ENCODE results near the gene FAM89B.

The FAM89B gene

DNA sequence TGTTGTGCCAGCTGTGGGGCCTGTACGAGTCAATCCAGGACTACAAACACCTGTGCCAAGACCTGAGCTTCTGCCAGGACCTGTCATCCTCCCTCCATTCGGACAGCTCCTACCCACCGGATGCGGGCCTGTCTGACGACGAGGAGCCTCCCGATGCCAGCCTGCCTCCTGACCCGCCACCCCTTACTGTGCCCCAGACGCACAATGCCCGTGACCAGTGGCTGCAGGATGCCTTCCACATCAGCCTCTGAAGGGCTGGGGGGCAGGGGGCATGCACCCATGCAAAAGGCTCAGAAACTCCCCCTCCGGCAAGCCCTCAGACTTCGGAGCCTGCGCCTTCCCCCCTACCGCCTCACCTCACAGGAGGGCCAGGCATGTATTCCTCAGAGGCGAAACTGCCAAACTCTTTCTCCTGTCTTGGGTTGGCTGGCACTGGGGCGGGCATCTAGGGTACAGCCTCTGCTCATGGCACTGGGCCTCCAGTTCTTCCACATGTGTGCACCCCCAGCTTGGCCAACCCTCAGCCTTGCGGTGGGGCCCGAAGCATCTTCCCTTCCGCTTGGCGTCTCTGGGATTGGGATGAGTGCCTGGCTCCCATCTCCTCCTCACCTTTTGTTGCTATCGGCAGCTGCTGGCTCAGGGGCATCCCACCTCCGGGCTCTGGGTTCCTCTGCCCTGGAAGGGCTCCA lies 1.2 kb downstream of the FAM89B start:
- no peak for DNase-seq (ENCODE audit: low read depth)

DNA sequence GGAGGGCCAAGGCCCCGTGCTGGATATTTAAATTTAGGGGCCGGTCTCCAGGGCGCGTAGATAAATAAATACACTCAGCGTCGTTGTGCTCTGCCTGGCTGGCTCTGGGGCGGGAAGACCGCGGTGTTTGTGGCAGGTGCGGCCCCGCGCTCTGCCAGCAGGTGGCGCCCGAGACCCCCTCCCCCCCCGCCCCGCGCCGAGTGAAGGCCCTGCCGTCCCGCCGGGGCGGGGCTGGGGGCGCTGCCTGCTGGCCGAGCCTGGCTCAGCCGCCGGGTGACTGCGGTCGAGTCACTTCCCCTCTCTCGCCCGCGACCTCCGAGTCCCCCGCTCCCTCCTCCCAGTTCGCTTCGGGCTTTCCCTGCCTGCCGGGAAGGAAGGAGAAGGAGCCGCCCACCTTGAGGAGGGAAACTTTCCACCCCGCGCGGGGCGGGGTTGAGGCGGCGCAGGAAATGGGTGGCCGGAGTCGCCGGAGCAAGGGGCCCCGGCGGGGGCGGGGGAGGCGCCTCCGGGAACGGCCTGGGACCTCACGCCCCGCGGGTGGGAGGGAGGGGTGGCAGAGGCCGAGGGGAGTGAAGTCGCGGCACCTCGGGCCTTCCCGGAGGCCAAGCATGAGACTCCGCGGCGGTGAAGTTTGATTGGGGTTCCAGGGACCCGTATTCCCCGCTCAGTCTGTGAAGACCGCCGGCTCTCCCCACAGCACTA lies 1.9 kb downstream of the FAM89B start:
- peak; percentile 94 for DNase-seq (ENCODE audit: low read depth)

DNA sequence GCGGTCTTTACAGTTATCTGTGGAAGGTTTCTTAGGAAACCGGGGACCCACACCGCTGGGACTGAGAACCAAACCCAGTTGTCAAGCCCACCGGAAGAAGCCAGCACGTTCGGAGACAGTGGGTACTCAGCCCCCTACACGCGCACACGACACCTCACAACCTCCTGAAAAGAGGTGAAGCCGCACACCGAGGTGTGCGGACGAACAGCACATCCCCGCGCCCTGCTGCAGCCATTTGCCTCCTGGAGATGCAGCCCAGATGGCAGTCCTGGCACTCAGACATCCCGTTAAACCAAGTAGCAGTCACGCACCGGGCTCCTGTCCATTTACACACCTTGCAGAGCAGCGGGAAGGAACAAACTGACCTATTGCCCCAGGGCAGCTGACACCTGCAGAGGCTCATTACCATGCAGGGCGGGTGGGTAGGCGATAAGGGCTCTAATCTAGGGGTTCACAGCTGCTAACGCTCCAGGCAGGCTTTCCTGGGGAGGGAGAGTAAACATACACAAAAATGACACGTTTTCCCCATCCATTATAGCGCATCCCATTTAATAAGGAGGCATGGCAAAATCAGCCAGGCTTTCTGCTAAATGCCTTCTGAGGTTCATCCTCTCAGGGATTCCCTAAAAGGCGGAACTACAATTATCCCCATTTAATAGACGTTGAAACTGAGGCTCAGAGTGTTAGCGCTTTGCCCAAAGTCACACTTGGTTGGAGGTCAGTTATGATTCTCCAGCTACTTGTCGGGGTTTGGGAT lies 2.7 kb downstream of the FAM89B start:
- no peak for DNase-seq (ENCODE audit: low read depth)

DNA sequence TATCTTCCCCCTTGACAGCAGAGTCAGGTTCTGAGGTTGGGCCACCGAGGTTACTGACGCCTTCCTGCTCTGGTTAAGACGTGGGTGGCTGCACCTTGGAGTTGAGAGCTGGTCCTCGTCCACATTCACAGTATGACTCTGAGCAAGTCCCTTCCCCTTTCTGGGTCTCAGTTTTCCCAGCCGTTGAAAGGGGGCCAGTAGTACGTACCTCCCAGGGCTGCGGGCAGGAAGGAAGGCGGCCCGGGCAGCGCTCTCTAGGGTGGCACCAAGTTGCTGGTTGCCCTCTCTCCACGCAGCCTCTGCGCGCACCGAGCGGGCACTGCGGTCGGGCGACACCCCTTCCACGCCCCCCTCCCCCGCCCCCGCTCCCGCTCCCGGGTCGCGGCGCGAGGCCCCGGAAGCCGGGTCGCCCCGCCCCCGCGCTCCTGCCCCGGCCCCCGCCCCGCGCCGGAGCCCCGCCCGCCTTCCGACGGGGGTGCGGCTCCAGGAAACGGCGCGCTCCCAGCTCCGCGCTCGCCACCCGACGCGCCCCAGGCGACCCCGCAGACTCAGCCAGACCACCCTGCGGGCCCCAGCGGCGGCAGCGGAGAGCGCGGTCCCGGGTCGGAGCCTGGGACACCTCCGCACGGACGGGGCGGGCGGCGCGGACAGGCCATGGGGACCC lies 3.4 kb downstream of the FAM89B start, which contains the start of gene EHBP1L1:
EHBP1L1 (plus strand) TSS at position 486 of the 664 bp plus-strand sequence. CDS start 250 bp downstream, outside the sequence.
- peak; percentile 74 for DNase-seq (ENCODE audit: low read depth)

DNA sequence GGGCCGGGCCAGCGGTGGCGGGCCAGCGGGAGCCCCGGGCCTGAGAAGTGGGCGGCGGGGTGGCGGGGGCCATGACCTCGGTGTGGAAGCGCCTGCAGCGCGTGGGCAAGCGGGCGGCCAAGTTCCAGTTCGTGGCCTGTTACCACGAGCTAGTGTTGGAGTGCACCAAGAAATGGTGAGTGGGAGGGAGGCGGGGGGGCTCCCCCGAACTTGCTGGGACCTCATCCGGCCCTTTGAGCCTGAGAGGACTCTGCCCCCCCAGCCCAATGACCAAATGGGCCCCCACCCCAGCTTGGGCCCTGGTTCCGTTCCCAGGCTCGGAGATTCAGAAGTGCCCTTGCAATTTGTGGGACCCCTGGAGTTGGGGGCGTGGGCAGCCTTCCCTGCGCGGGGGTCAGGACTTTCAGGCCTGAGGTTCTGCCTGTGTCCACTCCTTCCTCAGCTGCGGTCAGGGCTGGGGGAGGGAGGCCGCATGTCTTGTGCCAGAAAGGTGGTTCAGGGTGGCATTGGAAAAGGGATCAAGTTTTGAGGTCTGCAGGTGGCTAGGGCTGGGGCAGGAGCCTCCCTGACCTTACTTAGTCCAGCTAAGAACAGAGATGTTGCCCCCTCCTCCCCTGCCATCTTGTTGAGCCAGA lies 4.0 kb downstream of the FAM89B start:
- no peak for DNase-seq (ENCODE audit: low read depth)

DNA sequence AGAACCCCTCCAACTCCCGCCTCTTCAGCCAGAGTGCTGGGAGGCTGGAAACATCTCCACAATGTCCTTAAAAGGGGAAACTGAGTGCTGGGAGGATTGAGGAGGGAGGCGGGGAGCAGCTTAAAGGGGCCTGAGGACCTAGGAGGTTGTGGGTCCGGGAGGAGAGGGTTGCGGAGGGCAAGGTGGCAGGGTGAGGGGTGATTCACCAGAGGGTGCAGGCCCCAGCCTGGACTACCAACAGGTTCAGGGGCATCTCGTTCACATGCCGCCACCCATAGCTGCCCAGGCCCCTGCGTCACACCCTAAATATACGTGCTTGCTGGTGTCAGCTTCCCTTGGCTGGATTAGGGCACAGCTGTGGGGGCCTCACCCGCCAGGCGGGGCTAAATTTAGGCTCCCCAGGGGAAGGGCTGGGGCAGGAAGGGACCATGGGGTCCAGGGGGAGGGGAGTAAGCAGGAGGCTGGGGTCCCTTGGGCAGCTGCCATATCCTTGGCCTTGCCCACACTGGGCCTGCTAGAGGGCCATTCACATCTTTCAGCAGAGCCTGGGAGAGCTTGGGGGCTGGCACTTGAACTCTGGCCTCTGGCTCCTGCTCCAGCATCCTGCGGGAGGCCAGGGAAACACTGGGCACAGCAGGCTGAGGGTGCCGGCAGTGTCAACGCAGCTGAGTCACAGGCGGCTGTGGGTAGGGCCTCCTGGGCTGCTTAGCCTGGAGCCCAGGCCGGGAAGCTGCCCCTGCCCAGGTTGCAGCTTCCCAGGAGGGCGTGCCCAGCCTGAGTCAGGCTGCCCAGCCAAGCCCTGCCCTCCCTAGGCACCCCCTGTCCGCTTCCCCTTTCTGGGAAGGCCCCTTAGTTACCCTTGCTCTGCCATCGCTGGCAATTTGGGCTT lies 4.8 kb downstream of the FAM89B start:
- DNase-seq (ENCODE audit: low read depth) = no peak

DNA sequence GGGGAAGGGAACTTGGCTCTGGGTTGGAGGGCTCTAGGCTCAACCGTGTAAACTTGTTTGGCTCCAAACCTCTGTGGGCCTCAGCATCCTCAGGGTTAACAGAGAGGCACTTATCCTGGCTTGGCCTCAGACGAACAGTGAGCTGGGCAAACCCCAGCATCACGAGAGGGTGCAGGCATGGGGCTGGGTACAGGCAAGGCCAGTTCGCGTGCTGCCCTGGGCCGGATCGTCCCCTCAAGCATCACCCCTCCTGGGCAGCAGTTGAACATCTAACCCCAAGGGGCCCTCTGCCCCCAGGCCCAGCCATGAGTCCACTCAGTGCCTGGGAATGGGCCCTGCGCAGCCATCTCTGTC lies 5.4 kb downstream of the FAM89B start:
- no peak for DNase-seq (ENCODE audit: low read depth)

DNA sequence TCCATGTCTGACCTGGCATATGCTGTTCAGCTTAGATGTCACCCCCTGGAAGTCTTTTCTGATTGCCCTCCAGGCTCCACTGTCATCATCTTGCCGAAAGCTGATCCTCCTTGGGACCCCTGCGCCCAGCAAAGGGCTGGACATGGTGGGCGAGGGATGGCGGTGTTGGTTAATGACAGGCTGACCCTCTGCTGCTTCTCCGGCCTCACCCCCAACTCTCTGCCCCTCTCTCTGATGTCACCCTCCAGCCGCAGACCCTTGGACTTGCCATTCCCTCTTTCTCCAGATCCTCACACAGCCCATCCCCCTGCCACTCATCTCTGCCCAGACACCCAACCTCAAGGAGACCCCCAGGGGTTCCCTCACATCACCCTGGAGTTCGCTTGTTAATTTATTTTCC lies 5.8 kb downstream of the FAM89B start:
- no peak for DNase-seq (ENCODE audit: low read depth)

DNA sequence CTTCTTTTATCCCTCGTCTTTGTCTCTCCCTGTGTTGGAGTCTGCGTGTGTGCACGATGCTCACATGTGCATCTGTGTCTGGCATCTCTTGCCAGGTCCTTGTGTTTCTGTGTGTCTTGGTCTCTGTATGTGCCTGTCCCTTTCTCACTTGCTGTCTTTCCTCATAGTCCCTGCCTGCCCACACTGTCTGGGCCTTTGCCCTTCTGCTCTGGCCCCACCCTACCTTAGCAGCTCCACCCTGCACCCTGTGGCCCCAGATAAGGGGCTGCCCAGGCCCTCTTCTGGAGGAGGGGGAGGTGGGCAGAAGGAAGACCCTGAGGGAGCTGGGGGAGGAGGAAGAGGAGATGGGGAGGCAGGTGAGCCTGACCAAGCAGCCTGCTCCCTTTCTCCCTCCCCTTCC lies 6.3 kb downstream of the FAM89B start:
- no peak for DNase-seq (ENCODE audit: low read depth)

DNA sequence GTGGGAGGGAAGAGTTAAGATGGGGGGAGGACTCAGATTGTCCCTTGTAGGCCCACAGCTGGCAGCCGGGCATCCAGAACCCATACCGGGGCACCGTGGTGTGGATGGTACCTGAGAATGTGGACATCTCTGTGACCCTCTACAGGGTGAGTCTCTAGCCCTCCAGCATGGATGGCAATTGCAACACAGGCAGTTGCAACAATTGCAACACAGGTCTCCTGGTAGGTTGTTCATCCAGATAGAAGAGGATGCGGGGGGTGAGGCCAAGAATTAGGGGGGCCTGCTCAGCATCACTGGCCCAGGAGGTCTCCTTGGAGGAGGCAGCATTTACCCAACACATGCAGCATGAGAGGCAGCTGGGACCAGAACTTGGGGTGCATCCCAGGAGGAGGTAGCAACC lies 7.0 kb downstream of the FAM89B start:
- no peak for DNase-seq (ENCODE audit: low read depth)

DNA sequence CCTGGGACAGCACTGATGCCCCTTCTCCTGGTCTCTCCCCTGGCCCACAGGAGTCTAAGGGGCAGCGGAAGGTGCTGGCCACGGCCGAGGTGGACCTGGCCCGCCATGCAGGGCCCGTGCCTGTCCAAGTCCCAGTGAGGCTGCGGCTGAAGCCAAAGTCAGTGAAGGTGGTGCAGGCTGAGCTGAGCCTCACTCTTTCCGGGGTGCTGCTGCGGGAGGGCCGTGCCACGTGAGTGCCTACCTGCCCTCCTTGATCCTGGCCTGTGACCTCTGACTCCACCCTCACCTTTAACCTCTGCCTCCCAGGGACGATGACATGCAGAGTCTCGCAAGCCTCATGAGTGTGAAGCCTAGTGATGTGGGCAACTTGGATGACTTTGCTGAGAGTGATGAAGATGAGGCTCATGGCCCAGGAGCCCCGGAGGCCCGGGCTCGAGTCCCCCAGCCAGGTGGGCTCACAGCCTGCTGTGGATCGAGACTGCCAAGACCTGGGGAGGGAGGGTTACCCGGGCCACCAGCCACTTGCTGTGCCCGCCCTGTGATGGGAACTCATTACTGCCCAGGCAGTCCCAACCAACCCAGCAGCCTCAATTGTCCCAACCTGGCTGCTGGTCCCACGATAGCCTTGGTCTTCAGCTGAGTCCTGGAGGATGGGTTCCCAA lies 7.8 kb downstream of the FAM89B start:
- no peak for DNase-seq (ENCODE audit: low read depth)

DNA sequence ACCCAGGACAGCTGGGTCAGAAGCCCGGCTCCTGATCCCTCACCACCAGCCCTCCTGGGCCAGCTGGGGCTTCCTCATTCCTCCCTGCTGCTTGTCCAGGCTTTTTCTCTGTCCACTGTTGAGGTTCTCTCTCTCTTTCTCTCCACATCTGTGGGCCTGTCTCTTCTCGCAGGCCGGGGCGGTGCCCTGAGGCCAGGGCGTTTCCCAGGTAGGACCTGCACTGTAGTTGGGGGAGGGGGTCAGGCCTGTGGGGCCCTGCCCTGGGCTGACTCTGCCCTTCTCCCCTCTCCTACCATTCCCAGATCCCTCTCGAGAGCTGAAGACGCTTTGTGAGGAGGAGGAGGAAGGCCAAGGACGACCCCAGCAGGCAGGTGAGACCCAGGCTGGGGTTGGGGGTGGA lies 8.4 kb downstream of the FAM89B start:
- no peak for DNase-seq (ENCODE audit: low read depth)

DNA sequence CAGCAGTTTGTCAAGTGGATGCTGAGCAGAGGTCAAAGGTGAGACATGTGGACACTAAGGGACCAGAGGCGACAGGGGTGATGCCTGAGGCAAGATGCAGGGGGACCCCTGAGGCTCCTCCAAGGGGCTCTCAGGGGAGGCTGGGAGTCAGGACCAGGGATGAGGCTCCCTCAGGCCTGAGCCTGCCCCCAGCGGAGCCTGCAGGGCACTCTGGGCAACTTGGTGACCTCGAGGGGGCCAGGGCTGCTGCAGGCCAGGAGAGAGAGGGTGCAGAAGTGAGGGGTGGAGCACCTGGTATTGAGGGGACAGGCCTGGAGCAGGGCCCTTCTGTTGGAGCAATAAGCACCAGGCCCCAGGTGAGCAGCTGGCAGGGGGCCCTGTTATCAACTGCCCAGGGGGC lies 9.6 kb downstream of the FAM89B start:
- DNase-seq (ENCODE audit: low read depth) = no peak

DNA sequence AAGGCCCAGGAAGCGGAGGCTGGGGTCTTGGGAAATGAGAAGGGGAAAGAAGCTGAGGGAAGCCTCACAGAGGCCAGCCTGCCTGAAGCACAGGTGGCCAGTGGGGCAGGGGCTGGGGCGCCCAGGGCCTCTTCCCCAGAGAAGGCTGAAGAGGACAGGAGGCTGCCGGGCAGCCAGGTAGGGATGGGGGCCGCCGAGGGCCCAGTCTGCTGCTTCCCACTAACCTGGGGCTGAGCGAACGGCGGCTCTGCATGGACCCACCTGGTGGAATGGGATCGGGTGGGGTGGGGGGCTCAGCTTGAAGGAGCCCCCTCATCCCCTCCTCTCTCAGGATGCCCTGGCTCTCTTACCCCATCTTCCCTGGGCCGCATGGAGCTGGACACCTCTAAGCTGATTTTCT lies 11.3 kb downstream of the FAM89B start:
- no peak for DNase-seq (ENCODE audit: low read depth)

DNA sequence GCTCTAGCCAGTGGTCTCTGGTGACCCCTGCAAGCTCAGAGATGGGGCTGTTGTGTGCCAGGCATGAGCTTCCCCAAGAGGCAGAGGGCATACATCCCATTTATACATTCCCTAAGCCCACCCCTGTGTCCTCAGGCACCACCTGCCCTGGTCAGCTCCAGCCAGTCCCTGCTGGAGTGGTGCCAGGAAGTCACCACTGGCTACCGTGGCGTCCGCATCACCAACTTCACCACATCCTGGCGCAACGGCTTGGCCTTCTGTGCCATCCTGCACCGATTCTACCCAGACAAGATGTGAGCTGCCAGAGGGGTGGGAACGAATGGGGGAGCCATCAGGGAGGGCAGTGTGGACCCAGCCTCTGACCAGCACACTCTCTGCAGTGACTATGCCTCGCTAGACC lies 11.8 kb downstream of the FAM89B start:
- DNase-seq (ENCODE audit: low read depth) = no peak

DNA sequence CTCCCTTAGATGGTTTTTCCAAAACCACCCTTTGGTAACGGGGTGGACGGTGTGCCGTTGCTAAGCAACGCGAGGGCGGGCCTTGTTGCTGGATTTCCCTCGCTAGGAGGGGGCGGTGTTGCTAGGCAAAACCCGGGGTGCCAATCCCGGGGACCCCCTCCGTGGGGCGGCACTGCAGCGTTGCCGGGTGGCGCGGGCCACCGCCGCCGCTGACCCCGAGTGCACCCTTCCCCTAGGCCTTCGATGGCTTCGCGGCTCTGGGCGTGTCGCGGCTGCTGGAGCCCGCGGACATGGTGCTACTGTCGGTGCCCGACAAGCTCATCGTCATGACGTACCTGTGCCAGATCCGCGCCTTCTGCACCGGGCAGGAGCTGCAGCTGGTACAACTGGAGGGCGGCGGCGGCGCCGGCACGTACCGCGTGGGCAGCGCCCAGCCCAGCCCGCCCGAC lies 12.4 kb downstream of the FAM89B start:
- DNase-seq (ENCODE audit: low read depth) = no peak

DNA sequence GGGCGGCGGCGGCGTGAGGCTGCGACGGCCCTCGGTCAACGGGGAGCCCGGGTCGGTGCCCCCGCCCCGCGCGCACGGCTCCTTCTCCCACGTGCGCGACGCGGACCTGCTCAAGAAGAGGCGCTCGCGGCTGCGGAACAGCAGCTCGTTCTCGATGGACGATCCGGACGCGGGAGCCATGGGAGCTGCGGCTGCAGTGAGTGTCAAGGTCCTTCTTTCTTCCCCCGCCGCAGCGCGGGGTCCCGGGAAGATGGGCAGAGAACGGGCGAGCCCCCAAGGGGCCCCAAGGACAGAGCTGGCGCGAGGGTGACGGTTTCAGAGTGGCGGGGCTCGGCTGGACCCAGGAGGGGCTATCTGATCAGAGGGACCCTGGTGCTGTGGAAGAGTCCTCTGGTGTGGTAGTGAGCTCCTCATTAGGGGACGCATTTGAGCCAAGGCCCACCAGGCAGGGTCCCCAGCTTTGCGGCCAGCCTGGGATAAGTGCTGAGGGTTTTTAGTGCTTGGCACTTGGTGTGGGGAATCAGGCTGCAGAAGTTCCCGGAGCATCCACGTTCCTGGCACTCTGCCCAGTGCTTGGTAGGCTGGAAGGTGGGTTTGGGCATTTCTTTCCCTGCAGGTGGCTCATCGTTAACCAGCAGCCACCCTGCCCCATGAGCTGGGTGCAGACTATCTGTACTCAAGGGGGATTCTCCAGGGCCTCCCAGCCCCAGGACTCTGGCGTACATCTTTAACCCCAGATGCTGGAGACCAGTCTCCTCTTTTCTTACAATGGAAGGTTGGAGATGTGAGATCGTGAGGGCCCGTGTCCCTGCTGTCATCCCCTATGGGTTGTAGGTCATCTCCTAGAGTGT lies 13.3 kb downstream of the FAM89B start:
- DNase-seq (ENCODE audit: low read depth) = no peak

DNA sequence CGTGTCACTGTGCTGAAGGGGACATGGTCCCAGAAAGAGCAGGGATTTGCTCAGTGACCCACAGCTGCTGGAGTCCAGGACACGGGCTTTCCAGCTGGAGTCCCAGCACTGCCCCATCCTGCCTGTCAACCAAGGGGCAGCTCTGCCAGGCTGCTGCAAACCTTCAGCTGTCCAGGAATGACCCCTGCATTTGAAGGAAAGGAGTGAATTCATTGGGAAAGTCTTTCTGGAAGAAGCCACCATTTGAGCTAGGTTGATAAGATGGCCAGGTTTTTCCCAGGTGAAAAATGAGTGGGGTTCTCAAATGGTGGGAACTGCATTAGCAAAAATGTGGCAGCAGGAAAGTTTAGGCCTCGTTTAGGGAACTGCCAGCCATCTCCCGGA lies 13.9 kb downstream of the FAM89B start:
- DNase-seq (ENCODE audit: low read depth) = no peak

DNA sequence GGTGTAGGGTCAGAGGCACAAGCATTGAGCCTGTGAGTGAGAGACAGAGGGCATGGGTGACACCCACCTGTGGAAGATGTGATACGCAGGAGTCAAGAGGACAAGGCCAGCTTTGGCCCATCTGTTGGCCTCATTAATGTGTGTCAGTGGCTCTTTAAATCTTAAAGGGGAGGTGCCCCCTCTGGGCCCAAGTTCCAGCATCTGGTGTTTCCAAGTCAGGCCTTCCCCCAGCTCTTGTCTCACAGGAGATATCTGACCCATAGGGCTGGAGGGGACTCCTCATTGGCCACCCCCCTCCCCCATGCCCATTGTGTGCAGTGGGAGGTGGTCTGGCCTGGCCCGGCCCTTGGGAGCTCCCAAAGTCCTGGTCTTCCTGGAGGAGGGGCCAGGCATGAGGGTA lies 14.3 kb downstream of the FAM89B start:
- DNase-seq (ENCODE audit: low read depth) = no peak

Data from activated T-cell treated with anti-CD3 and anti-CD28 coated beads for 48 hours (primary cell).